ENCODE data around the gene GLRX.

Gene GLRX

DNA sequence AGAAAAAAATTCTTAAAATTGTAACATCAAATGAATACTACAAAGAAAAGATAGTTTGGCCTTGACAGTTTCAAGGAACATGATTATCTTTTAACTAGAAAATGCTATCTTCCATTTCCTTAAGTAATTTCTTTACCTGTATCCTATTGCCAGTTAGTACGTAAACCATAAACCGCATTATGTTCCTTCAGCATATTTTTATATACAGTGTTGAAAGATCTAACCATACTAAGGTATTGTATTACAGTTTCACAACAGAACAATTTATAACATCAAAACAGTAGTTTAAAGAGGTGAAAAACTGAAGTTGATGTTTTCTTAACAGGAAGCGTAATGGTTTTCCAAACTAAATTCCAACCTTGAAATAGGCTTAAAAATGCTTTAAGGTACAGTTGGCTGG, 45.1 kb downstream of the GLRX start:
- DNase-seq, result no peak

DNA sequence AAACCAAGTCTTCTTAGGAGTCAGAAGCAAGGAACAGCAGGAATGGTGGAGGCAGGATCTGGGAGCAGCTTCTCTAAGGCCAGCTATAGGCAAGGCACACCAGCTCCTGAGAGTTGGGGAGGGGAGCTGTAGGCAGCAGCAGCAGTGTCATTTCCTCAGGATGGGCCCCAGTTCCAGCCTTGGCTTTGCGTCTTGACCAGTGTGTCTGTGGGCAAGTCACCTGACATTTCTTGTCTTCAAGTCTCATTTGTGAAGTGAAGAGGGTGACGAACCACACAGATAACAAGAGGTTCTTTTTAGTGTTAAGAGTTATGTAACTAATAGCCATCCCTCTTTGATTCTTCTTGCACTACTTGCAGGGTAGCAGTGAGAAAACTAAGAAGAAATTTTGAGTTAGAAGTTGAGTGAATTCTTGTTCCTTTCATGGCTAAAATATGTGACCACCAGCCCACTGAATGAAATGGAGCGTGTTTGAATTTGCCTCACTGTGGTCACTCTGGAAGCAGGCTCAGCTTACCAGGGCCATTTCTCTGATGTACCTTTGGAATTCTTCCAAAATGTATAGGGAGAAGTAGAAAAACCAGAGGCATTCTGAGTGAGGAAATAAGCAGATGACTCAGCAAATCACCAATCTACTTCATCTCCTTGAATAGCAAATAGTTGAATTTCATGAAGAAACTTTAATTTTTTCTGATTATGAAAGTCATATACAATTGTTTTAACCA, 49.0 kb downstream of the GLRX start:
- no peak for DNase-seq

DNA sequence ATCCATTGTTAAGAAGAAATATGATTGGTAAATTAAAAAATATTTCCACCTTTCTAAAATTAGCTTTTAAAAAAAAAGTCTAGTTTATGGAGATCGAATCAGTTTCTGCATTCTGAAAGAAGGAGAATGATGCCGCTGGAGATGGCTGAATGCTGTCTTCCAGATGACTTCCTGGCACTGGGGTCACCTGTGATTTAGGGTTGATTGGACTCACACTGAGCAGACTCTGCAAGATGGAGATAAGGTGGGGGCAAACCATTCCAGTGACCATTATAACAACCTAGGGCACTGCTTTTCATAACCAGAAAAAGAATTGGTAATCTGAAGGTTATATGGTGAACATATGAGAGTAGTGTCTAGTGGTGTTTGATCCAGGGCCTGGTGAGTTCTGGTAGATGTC, 50.6 kb downstream of the GLRX start:
- DNase-seq, result no peak

DNA sequence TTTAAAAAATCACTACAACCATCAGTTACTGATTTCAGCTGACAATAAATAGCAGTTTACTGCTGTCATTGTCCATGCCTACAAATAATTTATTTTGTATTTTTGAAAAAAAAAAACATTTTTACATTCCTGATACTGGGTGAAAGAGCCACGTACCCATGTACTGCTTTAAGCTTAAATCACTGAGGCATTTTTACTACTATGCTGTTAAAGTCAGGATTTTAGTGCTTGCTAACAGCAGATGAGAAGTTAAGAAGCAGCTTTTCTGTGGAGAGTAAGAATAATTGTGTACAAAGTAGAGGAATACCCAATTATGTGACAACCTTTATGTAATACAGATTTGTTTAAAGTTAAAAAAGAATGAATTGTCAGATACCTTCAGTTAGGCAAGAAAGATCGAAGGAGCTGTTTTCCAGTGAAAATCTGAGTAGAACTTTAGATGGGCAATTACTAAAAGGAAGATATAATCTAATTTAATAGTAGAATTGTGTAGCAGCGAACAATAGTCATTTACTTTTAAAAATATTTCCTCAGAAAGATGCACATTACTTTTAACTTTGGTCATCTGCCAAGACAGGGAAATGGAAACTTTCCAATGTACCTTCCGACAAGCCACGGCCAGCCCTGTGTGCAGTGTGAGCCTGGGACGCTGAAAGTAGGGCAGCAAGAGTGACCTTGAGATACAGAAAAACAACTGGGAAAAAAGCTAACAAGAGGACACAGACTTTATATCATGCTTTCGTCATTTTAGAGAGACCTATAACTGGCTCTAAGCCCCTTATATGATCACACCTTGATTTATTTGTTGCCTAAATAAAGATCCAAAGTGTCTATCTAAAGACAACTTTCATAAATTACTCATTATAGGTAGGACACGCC, 51.5 kb downstream of the GLRX start:
- no peak for DNase-seq

DNA sequence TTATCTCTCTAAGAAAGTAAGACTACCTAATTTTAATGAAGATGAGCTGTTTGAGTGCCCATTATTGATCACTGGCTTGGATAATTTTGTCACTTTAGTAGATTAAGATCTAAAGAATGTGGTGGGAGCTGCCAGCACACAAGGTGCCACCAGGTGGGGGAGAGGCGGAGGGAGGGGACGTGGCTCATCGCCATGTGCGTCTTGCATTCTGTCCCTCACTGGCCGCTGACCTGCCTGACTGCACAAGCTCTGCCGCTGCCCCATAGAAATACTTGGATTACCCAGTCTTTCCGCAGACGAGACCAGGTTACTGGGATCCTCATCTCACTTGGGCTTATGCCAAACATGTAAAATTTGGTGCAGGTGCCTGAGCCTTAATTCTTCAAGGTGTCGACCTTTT, 53.8 kb downstream of the GLRX start:
- DNase-seq, result no peak

DNA sequence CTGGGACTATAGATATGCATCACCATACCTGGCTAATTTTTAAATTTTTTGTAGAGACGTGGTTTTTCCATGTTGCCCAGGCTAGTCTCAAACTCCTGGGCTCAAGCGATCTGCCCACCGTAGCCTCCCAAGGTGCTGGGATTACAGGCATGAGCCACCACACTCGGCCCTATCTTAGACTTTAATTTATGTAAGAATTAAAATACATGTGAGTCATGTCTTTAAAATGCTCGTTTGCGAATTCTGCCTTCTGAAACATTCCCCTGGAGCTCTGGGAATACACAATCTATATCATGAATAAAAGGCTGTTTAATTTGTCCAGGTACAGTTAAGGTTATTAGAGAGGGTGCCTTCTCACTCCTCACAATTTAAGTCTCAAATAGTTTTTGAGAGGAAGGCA, 58.6 kb downstream of the GLRX start:
- DNase-seq, result no peak
